Omental fat pad (tissue), 4 donors: ENCODE measurements around the gene USP9X. TPM values are rescaled to one million over a fixed set of nuclear protein-coding genes. Genes with fewer than 3 reads are reported as not detected.

Source experiments
- ATAC-seq: fragments of 150-250 bp; one replicate; pipeline ENCODE4 v1.9.1; 2016; ENCODE audit warnings: mild to moderate bottlenecking, moderate library complexity; ENCODE audit not compliant: low FRiP score
- DNase-seq: peaks from one replicate; pipeline ENCODE4 v3.0.0-alpha.2; 2019; ENCODE audit warnings: low spot score
- total RNA-seq, 4 donors: library from RNA; depleted of rRNA; stranded (reverse); fragments of >200 nt; gene quantifications; one replicate each; pipeline ENCODE4 v1.1.0, GENCODE V29; 2016
- TF ChIP-seq, protein P1 (sequence below), 3 donors: fragments of 450-650 bp; IDR thresholded peaks; one replicate each; pipeline ENCODE4 v1.5.1; 2016 to 2017; ENCODE audit warnings: antibody characterized with exemption in 3 of 3, mild to moderate bottlenecking in 3 of 3, moderate library complexity in 2 of 3

Gene USP9X
- total RNA-seq, 4 donors from 2014 or later, result 72.4 to 160 (median 129) TPM

DNA sequence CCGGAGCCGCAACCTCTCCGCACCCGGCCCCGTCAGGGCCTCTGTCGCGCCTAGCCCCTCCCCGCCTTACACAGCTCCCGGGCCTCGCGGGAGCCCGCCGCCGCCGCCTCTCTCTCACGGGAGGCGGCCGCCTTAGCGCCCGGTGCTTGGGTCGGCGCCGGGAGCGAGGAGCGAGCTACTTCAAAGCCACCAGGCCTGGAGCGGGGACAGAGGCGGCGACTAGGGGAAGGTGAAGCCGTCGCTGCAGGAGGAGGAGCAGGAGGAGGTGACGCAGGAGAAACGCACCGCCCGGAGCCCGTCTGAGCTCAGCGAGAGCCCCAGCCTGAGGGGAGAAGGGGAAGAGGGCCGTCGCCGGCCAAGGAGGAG lies 250 bp downstream of the USP9X start:
- DNase-seq (no peak), ATAC-seq (peak; percentile 39)
- TF ChIP-seq, protein P1, sequence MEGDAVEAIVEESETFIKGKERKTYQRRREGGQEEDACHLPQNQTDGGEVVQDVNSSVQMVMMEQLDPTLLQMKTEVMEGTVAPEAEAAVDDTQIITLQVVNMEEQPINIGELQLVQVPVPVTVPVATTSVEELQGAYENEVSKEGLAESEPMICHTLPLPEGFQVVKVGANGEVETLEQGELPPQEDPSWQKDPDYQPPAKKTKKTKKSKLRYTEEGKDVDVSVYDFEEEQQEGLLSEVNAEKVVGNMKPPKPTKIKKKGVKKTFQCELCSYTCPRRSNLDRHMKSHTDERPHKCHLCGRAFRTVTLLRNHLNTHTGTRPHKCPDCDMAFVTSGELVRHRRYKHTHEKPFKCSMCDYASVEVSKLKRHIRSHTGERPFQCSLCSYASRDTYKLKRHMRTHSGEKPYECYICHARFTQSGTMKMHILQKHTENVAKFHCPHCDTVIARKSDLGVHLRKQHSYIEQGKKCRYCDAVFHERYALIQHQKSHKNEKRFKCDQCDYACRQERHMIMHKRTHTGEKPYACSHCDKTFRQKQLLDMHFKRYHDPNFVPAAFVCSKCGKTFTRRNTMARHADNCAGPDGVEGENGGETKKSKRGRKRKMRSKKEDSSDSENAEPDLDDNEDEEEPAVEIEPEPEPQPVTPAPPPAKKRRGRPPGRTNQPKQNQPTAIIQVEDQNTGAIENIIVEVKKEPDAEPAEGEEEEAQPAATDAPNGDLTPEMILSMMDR (IDR thresholded peaks at IDR 0.05), result no peak

DNA sequence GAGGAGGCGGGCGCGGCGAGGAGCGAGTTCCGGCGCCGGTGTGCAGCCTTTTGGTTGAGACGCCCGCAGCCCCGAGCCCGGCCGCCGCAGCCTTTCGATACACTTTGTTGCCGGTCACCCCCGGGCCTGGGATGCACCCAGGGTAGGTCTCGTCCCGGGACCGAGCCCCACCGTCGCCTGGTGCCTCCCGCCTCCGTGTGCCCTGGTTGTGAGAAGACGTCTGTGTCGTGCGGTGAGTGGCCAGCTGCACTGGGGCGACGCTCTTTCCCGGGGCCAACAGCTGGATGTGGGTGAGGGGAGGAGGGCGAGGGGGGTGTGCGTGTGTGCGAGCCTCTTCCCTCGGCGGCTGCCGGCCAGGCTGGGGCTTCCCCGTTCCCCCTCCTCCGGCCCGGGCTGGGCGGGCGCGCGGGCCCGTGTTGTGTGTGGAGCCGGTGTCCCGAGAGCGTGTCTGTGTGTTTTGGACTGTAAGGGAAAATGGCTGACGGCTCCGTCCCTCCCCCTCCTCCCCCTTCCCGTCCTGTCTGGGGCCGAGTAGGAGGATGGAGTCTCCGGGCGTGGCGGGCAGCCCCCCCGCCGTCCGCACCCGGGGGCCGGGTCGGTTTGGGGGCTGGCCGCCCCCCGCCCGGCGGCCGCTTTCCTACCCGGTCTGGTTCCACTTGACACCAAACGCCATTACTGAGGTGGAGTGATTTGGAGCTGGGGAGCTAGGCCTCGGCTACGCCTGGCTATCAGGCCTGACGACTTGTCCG lies 807 bp downstream of the USP9X start:
- TF ChIP-seq, protein P1 (IDR thresholded peaks at IDR 0.05), result no peak
- peak; percentile 16 for ATAC-seq
- no peak for DNase-seq

- no peak for DNase-seq
- peak; percentile 3 for ATAC-seq
- TF ChIP-seq, protein P1 (IDR thresholded peaks at IDR 0.05), result no peak
These were observed 1.3 kb downstream of the USP9X start for GRCh38 chrX:41086627-41086932.

- TF ChIP-seq, protein P1 (IDR thresholded peaks at IDR 0.05), result no peak
- ATAC-seq (no peak), DNase-seq (no peak)
These were observed 2.0 kb downstream of the USP9X start for GRCh38 chrX:41087201-41087600.

- ATAC-seq (no peak), DNase-seq (no peak)
- TF ChIP-seq, protein P1 (IDR thresholded peaks at IDR 0.05), result no peak
These were observed 5.5 kb downstream of the USP9X start for GRCh38 chrX:41090568-41091238.

- TF ChIP-seq, protein P1 (IDR thresholded peaks at IDR 0.05), result no peak
- ATAC-seq (no peak), DNase-seq (no peak)
These were observed 7.5 kb downstream of the USP9X start for GRCh38 chrX:41092776-41093175.

- no peak for ATAC-seq
- TF ChIP-seq, protein P1 (IDR thresholded peaks at IDR 0.05), result no peak
- no peak for DNase-seq
These were observed 9.9 kb downstream of the USP9X start for GRCh38 chrX:41095174-41095573.
